ENCODE measurements around the gene MIGA1.
"Not testable (repeated sequence)": the region's sequence is repeated elsewhere in the genome, so short reads cannot be mapped to it uniquely, and the experiment has no call there.

MIGA1 gene, protein sequence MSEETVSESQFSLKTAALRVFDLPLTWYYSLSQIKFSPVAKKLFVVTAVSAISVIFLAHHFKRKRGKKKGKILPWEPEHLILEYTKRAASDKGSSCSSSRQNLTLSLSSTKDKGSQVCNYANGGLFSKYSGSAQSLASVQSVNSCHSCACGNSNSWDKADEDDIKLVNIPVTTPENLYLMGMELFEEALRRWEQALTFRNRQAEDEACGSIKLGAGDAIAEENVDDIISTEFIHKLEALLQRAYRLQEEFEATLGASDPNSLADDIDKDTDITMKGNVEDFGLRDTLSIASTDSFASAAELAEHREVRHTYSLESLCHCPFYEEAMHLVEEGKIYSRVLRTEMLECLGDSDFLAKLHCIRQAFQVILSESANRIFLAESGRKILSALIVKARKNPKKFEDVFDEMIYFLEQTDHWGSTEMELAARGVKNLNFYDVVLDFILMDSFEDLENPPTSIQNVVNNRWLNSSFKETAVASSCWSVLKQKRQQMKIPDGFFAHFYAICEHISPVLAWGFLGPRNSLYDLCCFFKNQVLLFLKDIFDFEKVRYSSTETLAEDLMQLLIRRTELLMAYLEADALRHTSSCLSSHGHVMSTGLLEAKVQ

GRCh38 chr1:77779529-77780281, at the start of gene MIGA1:
Gene MIGA1, plus strand, starts transcription at chr1:77779649. Its CDS starts 3,604 bp downstream, at chr1:77783253.
- in situ Hi-C loops (cut with MboI; ENCODE audit: low sequenced_read_pairs), result no loop called here

DNA sequence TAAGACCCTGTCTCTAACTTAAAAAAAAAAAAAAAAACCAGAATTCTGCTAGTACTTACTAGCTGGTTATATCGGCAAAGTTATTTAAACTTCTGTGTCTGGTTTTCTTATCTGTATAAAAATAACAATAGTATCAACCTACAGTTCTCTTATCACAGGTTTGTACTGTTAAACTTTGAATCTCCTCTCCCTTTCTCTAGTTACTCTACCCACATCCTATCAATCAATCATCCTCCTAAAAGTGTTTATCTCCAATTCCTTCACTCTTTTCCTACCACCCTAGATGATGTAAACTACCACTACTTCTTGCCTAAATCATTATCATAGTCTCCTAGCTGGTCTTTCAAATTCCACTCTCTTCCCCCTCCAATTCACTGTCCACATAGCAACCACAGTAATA, 47.4 kb upstream of the MIGA1 start:
- in situ Hi-C loops (cut with MboI; ENCODE audit: low sequenced_read_pairs), result no loop called here

- in situ Hi-C loops (cut with MboI; ENCODE audit: low sequenced_read_pairs), result no loop called here
Measured at GRCh38 chr1:77739235-77739634, 40.2 kb upstream of the MIGA1 start.

DNA sequence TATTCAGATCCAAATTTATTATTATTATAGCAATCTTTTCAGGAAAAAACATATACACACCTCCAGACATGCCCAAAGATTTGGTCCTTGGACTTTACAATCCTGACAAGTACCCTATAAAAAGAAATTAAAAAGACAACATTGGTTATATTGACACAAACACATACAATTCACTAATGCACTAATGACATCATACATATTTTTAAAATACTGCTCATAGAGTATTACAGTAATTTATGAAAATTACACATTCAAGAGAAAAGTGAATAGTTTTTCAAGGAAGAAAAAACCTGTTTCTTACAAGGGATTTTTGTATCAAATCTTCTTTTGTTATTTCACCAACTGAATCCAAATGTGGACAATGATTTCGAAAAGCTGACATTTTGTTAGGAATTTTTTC, 38.1 kb upstream of the MIGA1 start:
- in situ Hi-C loops (cut with MboI; ENCODE audit: low sequenced_read_pairs), result no loop called here

GRCh38 chr1:77742011-77742555, 37.4 kb upstream of the MIGA1 start:
- in situ Hi-C loops (cut with MboI; ENCODE audit: low sequenced_read_pairs), result no loop called here

DNA sequence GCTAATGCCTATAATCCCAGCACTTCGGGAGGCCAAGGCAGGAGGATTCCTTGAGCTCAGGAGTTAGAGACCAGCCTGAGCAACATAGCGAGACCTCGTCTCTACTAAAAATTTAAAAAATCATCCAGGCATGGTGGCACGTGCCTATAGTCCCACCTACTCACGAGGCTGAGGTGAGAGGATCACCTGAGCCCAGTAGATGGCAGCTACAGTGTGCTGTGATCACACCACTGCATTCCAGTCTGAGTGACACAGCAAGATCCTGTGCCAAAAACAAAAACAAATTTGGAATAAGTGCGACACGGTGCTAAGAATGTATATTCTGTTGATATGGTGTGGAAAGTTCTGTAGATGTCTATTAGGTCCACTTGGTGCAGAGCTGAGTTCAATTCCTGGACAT, 34.9 kb upstream of the MIGA1 start:
- in situ Hi-C loops (cut with MboI; ENCODE audit: low sequenced_read_pairs), result no loop called here

DNA sequence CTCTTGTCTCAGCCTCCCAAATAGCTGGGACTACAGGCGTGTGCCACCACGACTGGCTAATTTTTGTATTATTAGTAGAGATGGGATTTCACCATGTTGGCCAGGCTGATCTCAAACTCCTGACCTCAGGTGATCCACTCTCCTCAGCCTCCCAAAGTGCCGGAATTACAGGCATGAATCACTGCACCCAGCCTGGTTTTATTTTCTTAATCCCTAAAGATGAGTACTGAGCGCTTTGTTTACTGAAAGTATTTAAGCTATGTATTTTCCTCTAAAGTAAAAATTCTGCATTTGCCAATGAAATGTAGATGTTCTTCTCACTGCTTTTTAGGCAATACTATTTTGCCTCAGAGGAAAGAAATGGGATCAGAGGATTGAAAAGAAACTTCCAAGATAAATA, 30.0 kb upstream of the MIGA1 start:
- in situ Hi-C loops (cut with MboI; ENCODE audit: low sequenced_read_pairs), result not testable (repeated sequence)

DNA sequence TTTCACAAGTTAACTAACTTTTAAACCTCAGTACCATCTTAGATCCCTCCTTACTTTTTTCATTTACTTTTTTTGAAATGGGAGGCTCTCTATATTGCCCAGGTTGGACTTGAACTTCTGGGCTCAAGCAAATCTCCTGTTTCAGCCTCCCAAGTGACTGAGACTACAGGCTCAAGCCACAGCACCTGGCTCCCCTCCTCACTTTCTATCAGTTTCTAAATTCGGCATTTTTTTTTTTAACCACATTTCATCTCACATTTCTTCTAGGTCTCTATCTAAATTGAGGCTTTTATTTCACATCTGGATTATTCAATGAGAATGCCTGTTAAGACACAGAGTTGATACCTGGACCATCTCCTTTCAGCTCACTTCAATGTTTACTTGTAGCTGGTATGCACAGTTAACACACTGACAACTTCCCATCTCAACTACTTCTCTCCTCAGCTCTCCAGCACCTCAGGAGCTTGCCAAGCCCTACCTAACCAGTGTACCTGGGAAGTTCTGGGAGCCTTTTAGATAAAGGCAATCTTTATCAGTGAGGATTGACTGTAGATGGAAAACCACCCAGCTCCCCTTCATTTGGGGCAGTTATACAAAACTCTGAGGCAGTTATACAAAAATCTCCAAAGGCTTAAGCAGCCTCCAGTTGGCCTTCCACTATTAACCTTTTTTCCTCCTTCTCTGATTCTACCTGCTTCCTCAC, 23.2 kb upstream of the MIGA1 start:
- in situ Hi-C loops (cut with MboI; ENCODE audit: low sequenced_read_pairs), result no loop called here

DNA sequence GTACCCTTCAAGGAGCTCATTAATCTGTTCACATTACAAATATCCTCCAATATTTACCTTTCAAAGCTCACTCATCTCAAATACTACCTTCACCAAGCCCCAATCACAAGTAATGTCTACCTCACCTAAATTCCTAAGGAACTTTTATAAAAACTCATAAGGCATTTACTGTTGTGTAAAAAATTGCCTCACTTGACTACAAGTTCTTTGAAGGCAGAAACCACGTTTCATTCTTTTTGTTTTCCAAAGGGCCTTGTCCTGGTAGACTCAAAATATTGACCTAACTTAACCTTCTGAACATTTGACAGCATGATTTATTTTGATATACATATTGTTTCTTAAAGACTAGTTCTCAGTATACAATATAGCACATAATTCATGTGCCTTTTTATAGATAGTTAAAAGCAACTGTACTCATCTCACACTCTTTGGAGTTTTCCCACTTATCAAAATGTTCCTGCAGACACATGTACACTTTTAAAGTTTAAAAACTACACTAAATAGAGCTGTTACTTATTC, 22.3 kb upstream of the MIGA1 start:
- in situ Hi-C loops (cut with MboI; ENCODE audit: low sequenced_read_pairs), result no loop called here

DNA sequence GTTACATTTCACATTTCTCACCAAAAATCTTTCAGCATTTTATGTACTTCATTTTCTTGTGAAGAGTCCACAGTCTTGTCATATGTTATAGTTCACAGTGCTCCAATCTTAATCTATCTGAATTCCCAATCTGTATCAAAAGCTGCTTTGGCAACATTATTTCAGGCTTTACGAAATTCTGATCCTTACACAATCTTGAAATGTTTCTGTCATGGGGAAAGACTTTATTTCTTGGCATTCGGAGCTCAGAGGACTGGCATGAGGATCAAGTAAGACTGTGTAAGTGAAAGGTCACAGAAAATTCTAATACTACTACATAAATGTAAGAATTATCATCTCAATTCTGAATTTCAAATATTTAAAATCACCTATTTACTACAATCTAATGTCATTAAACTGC, 21.8 kb upstream of the MIGA1 start:
- in situ Hi-C loops (cut with MboI; ENCODE audit: low sequenced_read_pairs), result no loop called here

- in situ Hi-C loops (cut with MboI; ENCODE audit: low sequenced_read_pairs), result no loop called here
Measured at GRCh38 chr1:77759071-77760028, 20.1 kb upstream of the MIGA1 start, which contains the start of gene USP33. Gene USP33, minus strand, starts transcription at chr1:77759852. Its CDS starts 18,155 bp downstream, at chr1:77741697.

DNA sequence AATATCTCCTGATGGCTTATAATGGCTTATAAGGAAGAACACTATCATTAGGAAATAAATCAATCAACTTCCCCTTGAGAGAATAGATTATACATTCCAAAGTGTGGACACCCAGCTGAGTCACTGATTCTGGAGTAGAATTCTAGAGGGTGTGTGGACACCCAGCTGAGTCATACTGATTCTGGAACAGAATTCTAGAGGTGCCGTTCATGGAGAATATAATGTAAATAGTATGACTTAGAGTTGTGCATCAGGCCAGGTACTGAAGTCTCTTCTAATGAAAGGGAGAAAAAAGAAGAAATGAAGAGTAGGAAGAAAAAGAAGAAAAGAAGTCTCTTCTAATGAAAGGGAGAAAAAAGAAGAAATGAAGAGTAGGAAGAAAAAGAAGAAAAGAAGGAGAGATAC, 17.4 kb upstream of the MIGA1 start:
- in situ Hi-C loops (cut with MboI; ENCODE audit: low sequenced_read_pairs), result no loop called here

DNA sequence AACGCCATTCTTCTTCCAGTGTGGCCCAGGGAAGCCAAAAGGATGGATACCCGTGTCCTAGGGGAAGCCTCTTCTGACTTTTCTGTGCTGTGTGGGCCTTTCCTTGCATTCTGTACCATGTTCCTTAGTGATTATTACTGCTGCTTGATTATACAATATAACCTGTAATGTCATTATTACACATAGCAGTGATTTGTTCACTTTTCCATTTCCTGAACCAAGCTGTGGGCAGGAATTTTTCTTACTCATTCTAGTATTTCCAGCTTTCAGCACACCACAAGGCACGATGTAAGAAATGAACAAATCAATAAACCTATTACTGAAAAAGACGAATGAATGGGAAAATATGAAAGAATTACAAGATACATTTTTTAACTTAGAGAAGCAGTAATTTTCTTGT, 11.4 kb upstream of the MIGA1 start:
- in situ Hi-C loops (cut with MboI; ENCODE audit: low sequenced_read_pairs), result no loop called here

DNA sequence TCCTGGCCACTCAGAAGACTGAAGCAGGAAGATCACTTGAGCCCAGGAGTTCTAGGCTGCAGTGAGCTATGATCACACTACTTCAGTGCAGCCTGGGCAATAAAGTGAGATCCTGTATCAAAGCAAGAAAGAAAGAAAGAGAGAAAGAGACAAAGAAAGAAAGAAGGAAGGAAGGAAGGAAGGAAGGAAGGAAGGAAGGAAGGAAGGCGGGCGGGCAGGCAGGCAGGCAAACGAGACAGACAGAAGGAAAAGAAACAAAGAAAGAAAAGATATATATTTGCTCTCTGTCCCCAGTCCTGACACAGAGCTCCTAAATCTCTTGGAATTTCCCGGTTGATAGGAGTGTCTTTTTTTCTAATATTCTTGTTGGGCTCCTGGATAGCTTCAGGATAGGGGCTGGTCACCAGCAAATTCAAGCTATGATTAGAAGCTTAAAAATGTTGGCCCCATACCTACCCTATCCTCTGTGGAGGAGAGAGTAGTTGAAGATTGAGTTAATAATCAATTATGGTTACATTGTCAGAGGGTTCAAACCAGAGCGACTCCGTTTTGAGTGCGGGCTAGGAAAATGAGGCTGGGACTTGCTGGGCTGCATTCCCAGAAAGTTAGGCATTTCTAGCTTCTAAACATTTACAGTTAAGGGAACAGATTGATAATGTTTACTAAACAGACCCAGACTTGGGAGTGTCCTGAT, 3.3 kb upstream of the MIGA1 start:
- in situ Hi-C loops (cut with MboI; ENCODE audit: low sequenced_read_pairs), result no loop called here

DNA sequence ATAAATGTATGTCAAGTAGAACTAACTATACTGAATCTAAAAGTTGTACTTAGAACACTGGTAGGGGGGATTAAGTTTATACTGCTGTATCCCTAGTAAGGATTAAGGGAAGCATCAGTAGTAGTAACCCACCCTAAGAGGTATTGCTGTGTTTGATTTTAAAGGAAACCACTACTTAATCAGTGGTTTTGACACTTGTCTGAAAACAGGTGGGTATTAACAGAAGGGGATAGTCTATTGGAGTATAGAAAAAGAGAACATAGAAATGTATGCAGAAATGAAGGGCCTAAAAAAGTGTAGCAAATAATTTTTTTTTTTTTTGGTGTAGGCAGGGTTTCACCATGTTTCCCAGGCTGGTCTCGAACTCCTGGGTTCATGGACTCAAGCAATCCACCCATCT, 2.2 kb downstream of the MIGA1 start:
- in situ Hi-C loops (cut with MboI; ENCODE audit: low sequenced_read_pairs), result no loop called here

DNA sequence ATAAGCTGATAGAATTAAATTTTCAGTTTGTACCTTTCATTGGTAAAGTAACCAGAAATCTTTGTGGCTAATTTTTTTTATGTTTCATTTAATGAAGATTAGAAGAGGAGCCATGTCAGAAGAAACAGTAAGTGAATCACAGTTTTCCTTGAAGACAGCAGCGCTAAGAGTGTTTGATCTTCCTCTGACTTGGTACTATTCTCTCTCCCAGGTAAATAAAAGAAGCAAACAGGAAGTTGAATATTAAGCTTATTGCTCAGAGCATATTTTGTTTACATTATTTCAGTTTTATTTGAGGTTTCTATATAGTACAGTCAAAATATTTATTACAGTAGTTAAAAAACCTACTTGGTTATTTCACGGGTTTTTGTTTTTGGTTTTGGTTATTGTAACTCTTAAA, 3.7 kb downstream of the MIGA1 start:
- in situ Hi-C loops (cut with MboI; ENCODE audit: low sequenced_read_pairs), result no loop called here

- in situ Hi-C loops (cut with MboI; ENCODE audit: low sequenced_read_pairs), result not testable (repeated sequence)
Measured at GRCh38 chr1:77786093-77786741, 6.8 kb downstream of the MIGA1 start.

DNA sequence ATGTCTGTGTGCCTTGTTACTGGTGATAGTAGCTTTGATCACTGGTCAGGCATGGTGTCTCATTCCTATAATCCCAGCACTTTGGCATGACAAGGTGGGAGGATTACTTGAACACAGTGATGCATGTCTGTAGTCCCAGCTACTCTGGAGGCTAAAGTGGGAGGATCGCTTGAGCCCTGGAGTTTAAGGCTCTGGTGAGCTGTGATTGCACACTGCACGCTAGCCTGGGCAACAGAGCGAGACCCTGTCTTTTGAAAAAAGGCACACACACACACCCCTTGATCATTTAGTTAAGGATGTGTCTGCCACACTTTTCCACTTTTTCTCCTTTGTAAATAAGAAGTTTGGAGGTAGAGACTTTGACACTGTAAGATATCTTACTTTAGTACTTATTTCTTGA, 15.1 kb downstream of the MIGA1 start:
- in situ Hi-C loops (cut with MboI; ENCODE audit: low sequenced_read_pairs), result no loop called here
